HEK293T (cell line): ENCODE measurements around the gene CLASP1.

Experiments used
- ARNT ChIP-seq: fragments of 450-650 bp; IDR thresholded peaks from 2 replicates; pipeline ENCODE4 v1.6.1; 2017; ENCODE audit warnings: mild to moderate bottlenecking
- BHLHE40 ChIP-seq: fragments of 450-650 bp; IDR thresholded peaks from 2 replicates; pipeline ENCODE4 v1.6.1; 2016; ENCODE audit warnings: mild to moderate bottlenecking, moderate library complexity, borderline replicate concordance
- CTBP1 ChIP-seq: fragments of 450-650 bp; IDR thresholded peaks from 2 replicates; pipeline ENCODE4 v1.6.1; 2016; ENCODE audit warnings: borderline replicate concordance
- FOXK2 ChIP-seq: fragments of 450-650 bp; IDR thresholded peaks from 2 replicates; pipeline ENCODE4 v1.6.1; 2016; ENCODE audit warnings: mild to moderate bottlenecking
- FOXM1 ChIP-seq: fragments of 450-650 bp; IDR thresholded peaks from 2 replicates; pipeline ENCODE4 v1.6.1; 2017; ENCODE audit warnings: mild to moderate bottlenecking, borderline replicate concordance
- HDGF ChIP-seq: fragments of 450-650 bp; IDR thresholded peaks from 2 replicates; pipeline ENCODE4 v1.6.1; 2017; ENCODE audit warnings: antibody characterized with exemption, borderline replicate concordance
- LEF1 ChIP-seq: fragments of 450-650 bp; IDR thresholded peaks from 2 replicates; pipeline ENCODE4 v1.6.1; 2017; ENCODE audit warnings: mild to moderate bottlenecking, borderline replicate concordance
- SUZ12 ChIP-seq: fragments of 450-650 bp; IDR thresholded peaks from 2 replicates; pipeline ENCODE4 v1.6.1; 2016; ENCODE audit warnings: mild to moderate bottlenecking
- ZNF384 ChIP-seq: fragments of 450-650 bp; IDR thresholded peaks from 2 replicates; pipeline ENCODE4 v1.6.1; 2016
- TF ChIP-seq, protein P1 (sequence below): fragments of 450-650 bp; IDR thresholded peaks from 2 replicates; pipeline ENCODE4 v1.6.1; 2016

DNA sequence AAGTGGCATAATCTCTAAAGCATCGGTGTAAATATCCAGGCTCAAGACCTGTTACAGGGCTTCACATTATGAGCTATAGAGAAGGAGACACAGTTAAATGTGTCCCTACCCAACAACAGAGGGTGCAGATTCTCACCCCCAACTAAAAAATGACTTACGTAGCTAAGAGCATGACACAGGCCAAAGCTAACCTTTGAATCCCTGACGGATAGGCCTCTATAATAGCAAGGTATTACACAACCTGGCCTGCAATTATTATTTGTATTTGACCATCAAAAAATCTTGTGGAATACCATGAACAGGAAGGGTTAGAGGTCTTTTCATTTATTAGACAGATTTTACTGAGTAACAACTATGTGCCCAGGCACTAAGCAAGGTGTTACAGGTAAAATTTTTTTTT, 73.5 kb downstream of the CLASP1 start:
- TF ChIP-seq BHLHE40 (no peak), CTBP1 (no peak), HDGF (no peak), ZNF384 (no peak), LEF1 (no peak), FOXM1 (no peak), FOXK2 (no peak), SUZ12 (no peak), ARNT (no peak)
- TF ChIP-seq, protein P1, sequence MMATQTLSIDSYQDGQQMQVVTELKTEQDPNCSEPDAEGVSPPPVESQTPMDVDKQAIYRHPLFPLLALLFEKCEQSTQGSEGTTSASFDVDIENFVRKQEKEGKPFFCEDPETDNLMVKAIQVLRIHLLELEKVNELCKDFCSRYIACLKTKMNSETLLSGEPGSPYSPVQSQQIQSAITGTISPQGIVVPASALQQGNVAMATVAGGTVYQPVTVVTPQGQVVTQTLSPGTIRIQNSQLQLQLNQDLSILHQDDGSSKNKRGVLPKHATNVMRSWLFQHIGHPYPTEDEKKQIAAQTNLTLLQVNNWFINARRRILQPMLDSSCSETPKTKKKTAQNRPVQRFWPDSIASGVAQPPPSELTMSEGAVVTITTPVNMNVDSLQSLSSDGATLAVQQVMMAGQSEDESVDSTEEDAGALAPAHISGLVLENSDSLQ: no peak
